ENCODE measurements around the gene LENEP.

DNA sequence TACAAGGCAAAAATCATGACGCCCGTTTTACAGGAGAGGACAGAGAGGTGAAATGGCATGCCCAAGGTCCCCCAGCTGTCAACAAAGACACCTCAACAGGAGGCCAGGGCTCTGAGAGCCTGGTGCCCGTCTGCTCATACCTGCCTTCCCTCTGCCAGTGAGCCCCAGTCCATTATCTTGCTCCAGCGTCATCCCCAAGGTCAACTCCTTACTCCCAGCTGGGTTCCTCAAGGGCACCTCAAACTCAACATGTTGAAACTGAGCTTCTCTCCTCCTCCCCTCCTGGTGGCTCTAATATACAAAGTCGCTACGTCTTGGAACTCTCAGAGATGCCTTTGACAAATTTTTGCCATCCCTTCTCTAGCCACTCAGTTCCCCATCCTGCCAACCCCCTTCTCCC, 40.7 kb upstream of the LENEP start:
- TF ChIP-seq EZH2 (IDR thresholded peaks at IDR 0.05) (no peak), EZH2phosphoT487 (IDR thresholded peaks at IDR 0.05) (no peak), CTCF (IDR thresholded peaks at IDR 0.05) (no peak)

Data from neural progenitor cell (in vitro differentiated cells).